HG03103 (cell line): ENCODE measurements around the gene ABHD2.
"Not testable (repeated sequence)": the region's sequence is repeated elsewhere in the genome, so short reads cannot be mapped to it uniquely, and the experiment has no call there.

Source experiments
- ATAC-seq: cut with Tn5 transposase; IDR thresholded peaks from one replicate; pipeline ENCODE4 v1.9.1; 2021; ENCODE audit warnings: low read depth; ENCODE audit not compliant: unreplicated experiment

Gene ABHD2, protein sequence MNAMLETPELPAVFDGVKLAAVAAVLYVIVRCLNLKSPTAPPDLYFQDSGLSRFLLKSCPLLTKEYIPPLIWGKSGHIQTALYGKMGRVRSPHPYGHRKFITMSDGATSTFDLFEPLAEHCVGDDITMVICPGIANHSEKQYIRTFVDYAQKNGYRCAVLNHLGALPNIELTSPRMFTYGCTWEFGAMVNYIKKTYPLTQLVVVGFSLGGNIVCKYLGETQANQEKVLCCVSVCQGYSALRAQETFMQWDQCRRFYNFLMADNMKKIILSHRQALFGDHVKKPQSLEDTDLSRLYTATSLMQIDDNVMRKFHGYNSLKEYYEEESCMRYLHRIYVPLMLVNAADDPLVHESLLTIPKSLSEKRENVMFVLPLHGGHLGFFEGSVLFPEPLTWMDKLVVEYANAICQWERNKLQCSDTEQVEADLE

DNA sequence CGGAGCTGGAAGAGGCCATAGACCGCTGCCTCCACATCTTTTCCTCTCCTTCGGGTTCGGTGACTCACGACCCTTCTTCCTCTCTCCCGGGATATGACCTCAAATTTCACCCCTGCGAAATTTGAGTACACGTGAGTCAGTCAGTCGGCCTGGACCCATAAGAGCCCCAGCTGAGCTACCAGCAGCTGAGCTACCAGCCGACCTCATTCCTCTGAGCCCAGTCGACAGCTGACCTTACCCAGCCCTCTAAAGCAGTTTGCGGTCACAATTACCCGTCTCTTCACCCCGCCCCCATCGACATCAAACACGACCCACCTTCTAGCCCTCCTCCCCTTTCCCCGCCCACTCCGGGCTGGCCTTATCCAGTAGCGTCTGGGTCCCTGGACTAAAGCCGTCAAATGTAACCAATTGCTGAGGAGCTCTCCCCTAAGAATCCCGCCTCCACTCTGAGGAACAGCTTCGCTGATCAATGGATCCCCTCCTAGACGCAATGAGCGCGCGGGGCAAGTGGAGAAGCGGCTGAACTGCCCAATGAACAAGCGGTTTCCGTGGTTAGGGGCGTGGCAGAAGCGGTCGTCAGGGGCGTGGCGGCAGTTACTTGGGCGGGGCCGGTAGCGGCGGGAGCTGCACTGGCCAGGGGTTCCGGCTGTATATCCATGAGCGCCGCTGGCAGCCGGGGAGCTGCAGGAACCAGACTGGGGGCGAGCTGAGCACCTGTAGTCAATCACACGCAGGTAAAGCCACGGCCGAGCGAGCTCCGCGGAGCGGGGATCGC is at the start of gene ABHD2:
TSS of gene ABHD2 (plus strand) at position 627 of the 775 bp plus-strand sequence. CDS start 27,872 bp downstream, outside the sequence.
- peak; percentile 95 for ATAC-seq

DNA sequence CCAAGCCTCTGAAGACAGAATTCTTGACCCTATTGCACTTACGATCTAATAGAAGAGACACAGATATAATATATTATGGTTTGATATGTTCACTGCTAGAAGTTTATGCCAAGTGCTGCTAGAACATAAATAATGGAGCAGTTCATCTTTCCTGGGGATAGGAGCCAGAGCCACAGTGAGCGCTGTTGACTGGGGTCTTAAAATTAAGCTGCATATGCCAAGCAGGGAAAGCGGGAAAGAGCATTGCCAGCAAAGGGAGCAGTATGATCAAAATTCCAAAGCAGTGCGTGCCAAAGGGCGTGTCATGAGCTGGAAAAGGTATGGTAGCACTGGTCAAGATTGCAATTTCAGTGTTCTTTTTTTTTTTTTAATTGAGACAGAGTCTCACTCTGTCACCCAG is 49.1 kb upstream of the ABHD2 start:
- no peak for ATAC-seq

DNA sequence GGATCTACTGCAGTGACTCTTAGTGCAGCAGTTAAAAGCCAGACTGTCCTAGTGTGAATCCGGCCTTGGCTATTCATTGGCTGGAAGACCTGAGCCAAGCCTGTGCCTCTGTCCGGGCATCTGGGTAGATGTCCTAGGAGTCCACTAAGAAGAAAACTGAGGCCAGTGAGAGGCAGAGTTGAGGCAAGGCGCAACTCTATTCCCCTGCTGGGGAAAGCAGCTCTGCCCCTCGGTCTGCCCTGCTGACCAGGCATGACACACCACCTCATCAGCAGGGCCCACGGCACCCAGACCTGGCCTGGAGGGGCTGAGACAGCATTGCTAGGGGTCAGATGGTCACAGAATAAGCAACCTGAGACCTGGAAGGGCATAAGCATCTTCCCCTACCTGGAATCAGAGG is 46.7 kb upstream of the ABHD2 start:
- no peak for ATAC-seq

DNA sequence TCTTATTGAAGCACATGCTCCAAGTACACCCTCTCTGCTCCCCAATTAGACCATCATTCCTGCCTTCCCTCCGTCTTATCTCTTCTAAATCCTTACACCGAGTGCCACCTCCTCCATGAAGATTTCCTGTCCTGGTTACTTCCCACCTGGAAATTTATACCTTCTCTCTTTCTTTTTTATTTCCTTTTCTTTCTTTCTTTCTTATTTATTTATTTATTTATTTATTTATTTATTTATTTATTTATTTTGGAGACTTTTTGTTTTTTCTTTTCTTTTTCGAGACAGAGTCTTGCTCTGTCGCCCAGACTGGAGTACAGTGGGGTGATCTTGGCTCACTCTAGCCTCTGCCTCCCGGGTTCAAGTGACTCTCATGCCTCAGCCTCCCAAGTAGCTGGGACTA is 45.9 kb upstream of the ABHD2 start:
- ATAC-seq, result no peak

DNA sequence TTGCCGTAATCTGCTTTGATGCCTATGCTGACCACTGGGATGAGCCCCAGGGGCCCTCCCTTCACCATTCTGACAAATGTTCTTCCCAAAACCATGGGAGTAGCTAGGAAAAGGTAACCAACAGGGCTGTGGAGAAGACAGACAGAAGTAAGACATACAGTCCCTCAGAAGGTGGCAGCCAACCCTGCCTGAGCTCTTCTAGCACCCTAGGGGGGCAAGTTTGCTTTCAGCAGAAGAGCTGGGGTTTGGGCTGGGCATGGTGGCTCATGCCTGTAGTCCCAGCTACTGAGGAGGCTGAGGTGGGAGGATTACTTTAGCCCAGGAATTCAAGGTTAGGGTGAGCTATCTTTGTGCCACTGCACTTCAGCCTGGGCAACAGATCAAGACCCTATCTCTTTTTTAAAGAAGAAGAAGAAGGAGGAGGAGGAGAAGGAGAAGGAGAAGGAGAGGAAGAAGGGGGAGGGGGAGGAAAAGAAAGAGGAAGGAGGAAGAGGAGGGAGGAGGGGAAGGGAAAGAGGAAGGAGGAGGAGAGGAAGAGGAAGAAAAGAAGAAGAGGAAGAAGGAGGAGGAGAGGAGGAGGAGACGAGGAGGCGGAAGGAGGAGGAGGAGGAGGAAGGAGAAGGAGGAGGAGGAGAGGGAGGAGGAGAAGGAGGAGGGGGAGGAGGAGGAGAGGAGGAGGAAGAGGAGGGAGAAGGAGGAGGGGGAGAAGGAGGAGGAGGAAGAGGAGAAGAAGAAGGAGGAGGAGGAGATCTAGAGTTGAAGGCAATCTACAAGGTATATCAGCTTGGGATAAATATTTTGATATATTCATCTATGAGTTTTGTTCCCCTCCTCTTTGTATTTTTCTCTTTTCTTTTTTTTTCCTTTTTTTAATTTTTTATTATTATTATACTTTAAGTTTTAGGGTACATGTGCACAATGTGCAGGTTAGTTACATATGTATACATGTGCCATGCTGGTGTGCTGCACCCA is 44.9 kb upstream of the ABHD2 start:
- no peak for ATAC-seq

DNA sequence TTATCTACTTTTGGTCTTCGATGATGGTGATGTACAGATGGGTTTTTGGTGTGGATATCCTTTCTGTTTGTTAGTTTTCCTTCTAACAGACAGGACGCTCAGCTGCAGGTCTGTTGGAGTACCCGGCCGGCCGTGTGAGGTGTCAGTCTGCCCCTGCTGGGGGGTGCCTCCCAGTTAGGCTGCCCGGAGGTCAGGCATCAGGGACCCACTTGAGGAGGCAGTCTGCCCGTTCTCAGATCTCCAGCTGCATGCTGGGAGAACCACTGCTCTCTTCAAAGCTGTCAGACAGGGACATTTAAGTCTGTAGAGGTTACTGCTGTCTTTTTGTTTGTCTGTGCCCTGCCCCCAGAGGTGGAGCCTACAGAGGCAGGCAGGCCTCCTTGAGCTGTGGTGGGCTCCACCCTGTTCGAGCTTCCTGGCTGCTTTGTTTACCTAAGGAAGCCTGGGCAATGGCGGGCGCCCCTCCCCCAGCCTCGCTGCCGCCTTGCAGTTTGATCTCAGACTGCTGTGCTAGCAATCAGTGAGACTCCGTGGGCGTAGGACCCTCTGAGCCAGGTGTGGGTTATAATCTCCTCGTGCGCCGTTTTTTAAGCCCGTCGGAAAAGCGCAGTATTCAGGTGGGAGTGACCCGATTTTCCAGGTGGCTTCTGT is 39.1 kb upstream of the ABHD2 start:
- not testable (repeated sequence) for ATAC-seq

DNA sequence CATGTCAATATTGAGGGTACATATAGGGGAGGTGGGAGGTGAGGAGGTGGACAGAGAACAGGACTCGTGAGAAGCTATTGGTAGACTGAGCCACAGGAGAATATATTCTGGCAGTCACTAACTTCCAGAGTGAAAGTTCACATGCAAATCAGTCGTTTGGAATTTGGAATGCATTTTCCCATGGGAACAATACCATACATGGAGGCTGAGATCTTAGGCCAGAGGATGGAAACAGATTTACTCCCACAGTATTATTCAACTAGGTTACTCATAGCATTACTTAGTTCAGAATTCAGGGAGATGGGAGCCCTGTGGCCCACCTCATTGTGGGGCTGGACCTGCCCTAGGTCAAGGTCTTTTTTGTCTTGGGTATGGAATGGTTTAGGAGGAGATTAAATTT is 36.4 kb upstream of the ABHD2 start:
- no peak for ATAC-seq

DNA sequence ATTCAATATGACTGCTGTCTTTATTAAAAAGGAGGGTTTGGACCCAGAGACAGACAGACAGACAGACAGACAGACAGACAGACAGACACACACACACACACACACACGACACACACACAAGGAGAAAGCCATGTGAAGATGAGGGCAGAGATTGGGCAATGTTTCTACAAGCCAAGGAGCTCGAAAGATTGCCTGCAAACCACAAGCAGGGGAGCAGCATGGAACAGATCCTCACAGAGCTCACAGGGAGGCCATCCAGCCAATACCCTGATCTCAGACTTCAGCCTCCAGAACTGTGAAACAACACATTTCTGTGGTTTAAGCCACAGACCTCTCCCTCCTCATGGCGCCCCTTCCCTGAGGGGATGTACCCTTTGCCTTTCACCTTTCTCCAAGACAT is 35.8 kb upstream of the ABHD2 start:
- ATAC-seq, result no peak

DNA sequence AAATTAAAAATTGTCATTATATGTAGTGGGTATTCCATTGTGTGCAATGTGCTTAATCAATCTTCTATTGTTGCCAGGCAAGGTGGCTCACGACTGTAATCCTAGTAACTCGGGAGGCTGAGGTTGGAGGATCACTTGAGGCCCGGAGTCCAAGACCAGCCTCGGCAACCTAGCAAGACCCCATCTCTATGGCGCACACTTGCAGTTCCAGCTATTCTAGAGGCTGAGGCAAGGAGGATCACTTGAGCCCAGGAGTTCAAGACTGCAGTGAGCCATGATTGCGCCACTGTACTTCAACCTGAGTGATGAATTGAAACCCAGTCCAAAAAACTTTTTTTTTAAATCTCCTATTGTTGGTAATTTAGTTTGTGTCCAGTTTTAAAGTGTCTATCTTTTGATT is 33.4 kb upstream of the ABHD2 start:
- no peak for ATAC-seq

DNA sequence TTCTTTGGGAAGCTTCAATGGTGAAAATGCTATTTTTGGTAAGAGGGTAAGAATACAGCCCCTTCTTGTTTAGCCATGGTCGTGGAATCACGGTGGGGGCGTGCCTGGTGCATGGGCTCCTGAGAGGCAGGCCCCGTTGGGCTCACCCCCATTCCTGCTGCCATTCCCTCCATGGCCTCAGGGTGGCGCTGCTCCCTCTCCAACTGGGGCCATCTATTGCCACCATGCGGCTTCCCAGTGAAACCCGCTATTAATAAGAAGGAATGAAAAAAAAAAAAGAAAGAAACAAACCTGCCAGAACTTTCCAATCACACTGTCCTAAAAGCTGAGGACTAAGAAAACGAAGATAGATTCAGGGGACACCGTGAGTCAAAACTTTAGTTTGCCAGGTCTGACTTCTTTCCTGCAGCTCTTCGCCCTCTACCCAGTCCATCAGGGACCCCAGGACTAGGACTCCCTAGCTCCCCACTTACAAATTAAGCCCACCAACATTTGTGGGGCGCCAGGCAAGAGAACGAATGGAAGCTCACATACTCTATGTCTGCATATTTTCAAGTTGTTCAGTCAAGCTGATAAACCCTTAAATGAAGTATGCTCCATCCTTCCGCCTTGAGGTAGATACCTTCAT is 30.6 kb upstream of the ABHD2 start:
- peak; percentile 87 for ATAC-seq

DNA sequence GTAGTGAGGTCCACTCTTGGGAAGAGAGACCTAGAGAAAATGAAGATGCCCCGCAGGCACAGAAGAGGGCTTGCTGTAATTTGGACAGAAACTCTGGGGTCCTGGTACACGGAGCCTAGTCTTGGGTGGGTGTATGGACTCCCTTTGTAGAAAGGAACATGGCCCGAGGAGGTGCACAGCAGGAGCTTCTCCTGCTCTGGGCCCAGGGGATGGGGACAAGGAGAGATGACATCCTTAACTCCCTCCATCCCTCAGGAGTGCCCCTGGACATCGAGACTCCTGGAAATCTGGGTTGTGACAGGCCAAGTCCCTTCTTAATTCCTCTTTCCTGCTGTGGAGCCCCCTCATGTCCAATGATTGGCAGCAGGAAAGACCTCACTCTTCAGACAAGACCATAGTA is 29.9 kb upstream of the ABHD2 start:
- ATAC-seq, result no peak

DNA sequence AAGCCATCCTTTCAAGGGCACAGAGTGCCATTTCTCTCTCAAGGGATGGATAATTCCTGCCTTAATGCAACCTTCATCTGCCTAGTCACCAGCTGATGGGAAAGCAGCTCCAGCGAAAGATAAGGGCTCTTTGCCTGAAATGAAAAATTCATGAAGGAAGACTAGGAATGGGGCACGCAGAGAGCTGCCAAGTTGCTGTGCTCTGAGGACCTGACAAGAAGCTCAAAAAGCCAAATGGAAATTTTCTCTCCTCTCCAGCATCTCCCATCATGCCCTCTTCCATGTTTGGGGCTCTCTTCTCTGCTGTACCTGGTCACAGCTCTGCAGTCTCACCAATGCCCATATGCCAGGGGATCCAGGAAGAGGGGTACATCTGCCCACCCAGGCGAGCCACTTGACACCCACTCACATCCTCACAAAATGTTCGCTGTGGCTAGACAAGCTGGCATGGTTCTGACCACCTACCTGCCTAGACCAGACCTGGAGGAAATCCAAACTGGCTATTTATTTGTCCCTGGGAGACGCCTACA is 29.3 kb upstream of the ABHD2 start:
- ATAC-seq, result no peak

DNA sequence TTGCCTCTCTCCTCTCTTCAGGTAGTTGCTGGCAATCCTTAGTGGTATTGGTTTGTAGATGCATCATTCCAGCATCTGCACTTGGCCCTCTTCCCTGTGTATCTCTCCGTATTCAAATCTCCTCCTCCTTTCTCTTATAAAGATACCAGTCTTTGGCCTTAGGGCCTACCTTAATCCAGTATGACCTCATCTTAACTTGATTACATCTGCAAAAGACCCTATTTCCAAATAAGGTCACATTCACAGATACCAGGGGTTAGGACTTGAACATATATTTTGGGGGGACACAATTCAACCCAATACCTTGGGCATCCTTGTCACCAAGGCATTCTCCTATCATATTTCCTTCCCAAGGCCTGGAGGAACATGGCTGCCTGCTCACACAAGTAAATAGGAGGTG is 22.0 kb upstream of the ABHD2 start:
- no peak for ATAC-seq

DNA sequence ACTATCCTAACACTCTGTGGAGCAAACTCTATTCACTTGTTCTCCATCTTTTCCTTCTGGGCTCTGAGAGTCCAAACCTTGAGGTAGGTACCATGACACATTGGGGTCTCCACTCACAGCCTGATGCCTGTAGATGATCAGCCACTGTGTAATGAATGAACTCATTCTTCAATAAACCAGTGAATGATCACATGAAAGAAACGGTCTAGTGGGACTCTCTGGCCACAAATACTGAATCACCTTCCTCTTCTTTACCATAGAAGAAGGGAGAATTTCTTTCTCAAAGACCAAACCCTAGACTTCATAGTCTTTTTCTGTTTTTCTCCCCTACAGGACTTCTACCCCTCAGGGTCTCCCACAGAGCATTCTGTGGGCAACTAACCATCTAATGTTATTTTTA is 20.5 kb upstream of the ABHD2 start:
- ATAC-seq, result peak; percentile 34

DNA sequence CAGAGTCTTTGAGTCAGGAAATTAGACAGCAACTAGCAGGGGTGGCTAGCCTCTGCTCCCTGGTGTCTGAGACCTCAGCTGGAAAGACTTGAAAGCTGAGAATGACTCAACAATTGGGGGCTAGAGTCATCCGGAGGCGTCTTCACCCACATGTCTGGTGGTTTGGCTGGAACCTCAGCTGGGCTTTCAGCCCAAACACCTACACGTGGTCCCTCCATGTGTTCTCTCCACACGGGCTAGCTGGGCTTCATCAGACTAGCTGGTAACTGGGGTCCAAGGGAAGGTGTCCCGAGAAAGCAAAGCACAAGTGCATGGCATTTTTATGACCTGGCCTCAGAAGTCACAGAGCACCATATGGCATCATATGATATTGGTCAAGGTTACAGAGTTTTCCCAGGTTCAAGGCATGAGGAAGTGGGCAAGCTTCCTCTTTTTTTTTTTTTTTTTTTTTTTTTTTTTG is 19.9 kb upstream of the ABHD2 start:
- ATAC-seq, result peak; percentile 94

DNA sequence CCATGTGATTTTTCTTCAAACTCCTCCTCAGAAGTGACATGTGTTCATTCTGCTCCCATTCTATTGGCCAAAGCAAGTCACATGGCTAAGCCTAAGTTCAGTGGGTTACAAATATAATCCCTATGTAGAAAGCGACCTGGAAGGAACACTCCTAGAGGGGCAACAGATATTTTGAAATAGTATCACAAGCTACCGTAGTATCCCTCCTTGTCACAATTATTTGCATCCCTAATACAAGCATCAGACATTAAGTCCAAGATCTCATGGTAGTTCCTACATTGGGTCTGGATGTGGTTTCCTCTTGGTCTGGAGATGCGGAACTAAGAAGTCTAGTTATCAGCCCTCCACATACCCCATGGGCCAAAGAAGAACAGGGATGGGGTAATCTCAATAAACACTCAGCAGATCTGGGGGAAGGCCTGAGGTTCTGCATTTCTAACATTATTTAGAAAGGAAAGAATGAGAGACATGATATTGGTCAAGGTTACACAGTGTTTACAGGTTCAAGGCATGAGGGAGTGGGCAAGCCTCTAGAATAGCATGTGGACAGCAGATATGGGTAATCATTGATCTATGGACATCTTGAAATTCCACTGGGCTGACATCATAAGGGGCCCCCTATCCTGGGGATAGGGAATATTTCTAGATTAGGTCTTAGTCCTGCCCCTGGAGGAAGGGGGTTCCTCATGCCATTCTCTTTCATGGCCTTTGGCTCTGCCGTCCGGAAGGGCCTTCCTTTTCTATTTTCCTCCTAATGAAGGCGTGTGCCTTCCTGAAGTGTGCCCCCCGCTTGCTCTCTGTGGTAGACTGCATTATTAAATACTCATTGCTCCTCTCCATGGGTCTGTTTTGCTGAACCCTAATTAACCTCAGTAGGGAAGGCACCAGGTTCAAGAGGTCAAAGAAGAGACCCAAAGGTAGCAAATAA is 17.8 kb upstream of the ABHD2 start:
- ATAC-seq, result no peak

DNA sequence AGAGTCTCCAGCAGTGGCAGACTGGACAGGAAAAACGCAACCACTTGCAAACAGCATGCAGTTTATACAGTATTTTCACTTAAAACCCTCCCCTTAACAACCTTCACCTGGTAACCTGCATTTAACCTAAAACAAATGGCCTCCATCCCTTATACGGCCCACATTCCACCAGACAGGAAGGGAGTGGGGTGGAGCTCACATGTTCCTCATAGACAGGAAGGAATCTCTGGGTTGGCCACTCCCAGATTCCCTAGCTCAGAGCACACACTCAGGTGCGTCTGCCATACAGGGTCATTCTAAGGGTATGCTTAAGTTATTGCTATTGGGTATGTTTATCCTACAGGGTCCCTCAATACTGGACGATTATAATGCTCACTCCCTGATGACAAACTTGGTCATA is 16.8 kb upstream of the ABHD2 start:
- ATAC-seq, result no peak

DNA sequence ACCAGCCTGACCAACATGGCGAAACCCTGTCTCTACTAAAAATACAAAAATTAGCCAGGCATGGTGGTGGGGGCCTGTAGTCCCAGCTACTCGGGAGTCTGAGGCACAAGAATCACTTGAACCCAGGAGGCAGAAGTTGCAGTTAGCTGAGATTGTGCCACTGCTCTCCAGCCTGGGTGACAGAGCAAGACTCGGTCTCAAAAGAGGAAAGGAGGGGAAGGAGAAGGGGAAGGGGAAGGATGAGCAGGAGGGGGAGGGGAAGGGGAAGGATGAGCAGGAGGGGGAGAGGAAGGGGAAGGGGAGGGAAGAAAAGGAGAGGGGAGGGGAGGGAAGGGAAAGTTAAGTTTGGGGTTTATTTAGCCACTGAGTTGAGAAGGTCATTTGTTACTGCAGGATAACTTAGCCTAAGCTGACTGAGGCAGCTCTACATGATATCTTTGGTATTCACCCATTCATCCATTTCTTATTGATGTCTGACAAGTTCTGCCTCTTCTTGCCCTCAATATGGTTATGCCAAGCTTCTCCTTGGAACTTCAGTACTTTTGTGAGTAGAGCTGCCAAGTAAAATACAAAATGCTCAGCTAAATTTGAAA is 15.9 kb upstream of the ABHD2 start:
- ATAC-seq, result no peak
